Loucy (cell line): ENCODE data around the gene SHROOM2.

Source experiments
- CTCF ChIP-seq: fragments of 200-600 bp; sonication (generic); conservative IDR thresholded peaks from 2 replicates; pipeline ENCODE4 v1.5.1; 2014; ENCODE audit warnings: mild to moderate bottlenecking, antibody characterized with exemption, low read length
- EZH2phosphoT487 ChIP-seq: fragments of 200-600 bp; IDR thresholded peaks from 2 replicates; pipeline ENCODE4 v1.6.1; 2018; ENCODE audit warnings: antibody characterized with exemption, mild to moderate bottlenecking, moderate library complexity, borderline replicate concordance

- TF ChIP-seq CTCF (no peak), EZH2phosphoT487 (no peak)
Measured at GRCh38 chrX:9790866-9791265, 4.6 kb downstream of the SHROOM2 start.
